Right lobe of liver (tissue), 4 donors: ENCODE measurements around the gene PTPRK.

Experiments
- POLR2A ChIP-seq: fragments of 450-650 bp; IDR thresholded peaks from one replicate; pipeline ENCODE4 v1.6.1; 2017; ENCODE audit warnings: antibody characterized with exemption, mild to moderate bottlenecking
- TF ChIP-seq, protein P1 (sequence below), 4 donors: fragments of 200-600 bp in 3 of 4; fragments of 450-650 bp in 1 of 4; IDR thresholded peaks; one replicate each; pipeline versions ENCODE4 v1.5.1 to v1.8.0; 2016 to 2022; ENCODE audit warnings: antibody characterized with exemption in 4 of 4, mild to moderate bottlenecking in 2 of 4
- donor health status: DM: no; HTN: no; CAD: no.
- donor health status: DM: no; HTN: no; CAD: no.
- donor health status: DM: no; HTN: yes; CAD: no.

GRCh38 chr6:128337619-128338018 is 182.8 kb downstream of the PTPRK start:
- TF ChIP-seq, protein P1, sequence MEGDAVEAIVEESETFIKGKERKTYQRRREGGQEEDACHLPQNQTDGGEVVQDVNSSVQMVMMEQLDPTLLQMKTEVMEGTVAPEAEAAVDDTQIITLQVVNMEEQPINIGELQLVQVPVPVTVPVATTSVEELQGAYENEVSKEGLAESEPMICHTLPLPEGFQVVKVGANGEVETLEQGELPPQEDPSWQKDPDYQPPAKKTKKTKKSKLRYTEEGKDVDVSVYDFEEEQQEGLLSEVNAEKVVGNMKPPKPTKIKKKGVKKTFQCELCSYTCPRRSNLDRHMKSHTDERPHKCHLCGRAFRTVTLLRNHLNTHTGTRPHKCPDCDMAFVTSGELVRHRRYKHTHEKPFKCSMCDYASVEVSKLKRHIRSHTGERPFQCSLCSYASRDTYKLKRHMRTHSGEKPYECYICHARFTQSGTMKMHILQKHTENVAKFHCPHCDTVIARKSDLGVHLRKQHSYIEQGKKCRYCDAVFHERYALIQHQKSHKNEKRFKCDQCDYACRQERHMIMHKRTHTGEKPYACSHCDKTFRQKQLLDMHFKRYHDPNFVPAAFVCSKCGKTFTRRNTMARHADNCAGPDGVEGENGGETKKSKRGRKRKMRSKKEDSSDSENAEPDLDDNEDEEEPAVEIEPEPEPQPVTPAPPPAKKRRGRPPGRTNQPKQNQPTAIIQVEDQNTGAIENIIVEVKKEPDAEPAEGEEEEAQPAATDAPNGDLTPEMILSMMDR (IDR thresholded peaks at IDR 0.05): no peak
- no peak for TF ChIP-seq POLR2A
